Panc1 (cell line): ENCODE results near the gene CEP95. TPM values are rescaled to one million over a fixed set of nuclear protein-coding genes. Genes with fewer than 3 reads are reported as not detected.

Experiments used
- ATAC-seq: fragments of 200-7000 bp; cut with Tn5 transposase; 2 replicates; pipeline ENCODE4 v1.9.1; 2020; ENCODE audit warnings: mild to moderate bottlenecking, moderate library complexity
- BruUV-seq: library from RNA; stranded (reverse); fragments of 400-500 nt; replicated peaks from 2 replicates; lab custom pipeline; 2021; lab: Mats Ljungman, UMichigan
- CTCF ChIA-PET: fragments of 300-600 bp; sonication (Branson Sonifier 250); formaldehyde crosslinking; loops from one replicate; lab custom pipeline; 2022; ENCODE audit warnings: antibody characterized with exemption; lab: Charles Lee
- POLR2A ChIA-PET: fragments of 300-600 bp; sonication (Branson Sonifier 250); formaldehyde crosslinking; loops from one replicate; lab custom pipeline; 2022; ENCODE audit warnings: antibody characterized with exemption; lab: Charles Lee
- DNase-seq: peaks from one replicate; pipeline ENCODE4 v3.0.0-alpha.2; 2010; ENCODE audit warnings: low read depth, low spot score
- H3K27ac ChIP-seq: 2 replicates; pipeline ENCODE4 v1.5.1; 2011; ENCODE audit warnings: mild to moderate bottlenecking, low read length, inconsistent platforms
- H3K27me3 ChIP-seq: fragments of 200-500 bp; sonication (Bioruptor generic); 2 replicates; pipeline ENCODE4 v1.6.0; 2014; ENCODE audit warnings: low read length, inconsistent platforms; ENCODE audit not compliant: control insufficient read depth, insufficient read depth
- H3K36me3 ChIP-seq: fragments of 200-500 bp; sonication (Bioruptor generic); 2 replicates; pipeline ENCODE4 v1.5.1; 2014; ENCODE audit warnings: inconsistent platforms, mild to moderate bottlenecking, low read length, moderate library complexity; ENCODE audit not compliant: control insufficient read depth, insufficient read depth
- H3K4me1 ChIP-seq: 2 replicates; pipeline ENCODE4 v1.5.1; 2011; ENCODE audit warnings: inconsistent platforms, mild to moderate bottlenecking, low read length, moderate library complexity; ENCODE audit not compliant: control insufficient read depth, insufficient read depth
- H3K4me3 ChIP-seq, 2 experiments: 2 replicates each; pipeline ENCODE4 v1.5.1; 2011 to 2012; ENCODE audit warnings: low read depth in 2 of 2, low read length in 2 of 2, mild to moderate bottlenecking in 2 of 2, inconsistent platforms in 1 of 2, moderate library complexity in 1 of 2
- H3K9me3 ChIP-seq: fragments of 200-500 bp; sonication (Bioruptor generic); 2 replicates; pipeline ENCODE4 v1.5.1; 2014; ENCODE audit warnings: low read depth, mild to moderate bottlenecking, inconsistent platforms, low read length, moderate library complexity; ENCODE audit not compliant: control insufficient read depth, insufficient read depth
- CTCF ChIP-seq: fragments of 450-650 bp; IDR thresholded peaks from 2 replicates; pipeline ENCODE4 v1.5.1; 2017; ENCODE audit warnings: mild to moderate bottlenecking
- POLR2AphosphoS5 ChIP-seq: IDR thresholded peaks from 2 replicates; pipeline ENCODE4 v1.6.1; 2012; ENCODE audit warnings: mild to moderate bottlenecking, low read depth, low read length, moderate library complexity
- REST ChIP-seq, 2 experiments: IDR thresholded peaks; 2 replicates each; pipeline ENCODE4 v1.6.1; 2011 to 2012; ENCODE audit warnings: low read depth in 2 of 2, control low read depth in 1 of 2, low read length in 1 of 2, mild to moderate bottlenecking in 1 of 2, moderate library complexity in 1 of 2; ENCODE audit not compliant: insufficient read depth in 1 of 2
- SIN3A ChIP-seq: IDR thresholded peaks from 2 replicates; pipeline ENCODE4 v1.6.1; 2012; ENCODE audit warnings: low read depth, mild to moderate bottlenecking, low read length, moderate library complexity, borderline replicate concordance; ENCODE audit not compliant: insufficient read depth
- TCF7L2 ChIP-seq: IDR thresholded peaks from 2 replicates; pipeline ENCODE4 v1.6.1; 2011; ENCODE audit warnings: mild to moderate bottlenecking, low read depth, low read length, inconsistent platforms
- in situ Hi-C: cut with HindIII; loops from 2 replicates; pipeline ENCODE4 v1.10.0; 2016; ENCODE audit warnings: low sequenced_read_pairs, low pct_unique_long_range_greater_than_20kb
- intact Hi-C: fragments of 100-400 bp; cut with micrococcal nuclease; formaldehyde crosslinking; loops from one replicate; pipeline ENCODE4 v1.10.0; 2022; ENCODE audit not compliant: unreplicated experiment
- total RNA-seq: library from RNA; stranded (reverse); gene quantifications from one replicate; pipeline ENCODE4 v1.2.1, GENCODE V29; 2021; ENCODE audit not compliant: unreplicated experiment

CEP95 gene
- total RNA-seq, 1 experiment from 2014 or later = 23.2 TPM

- ATAC-seq = no peak
- TF ChIP-seq REST (IDR thresholded peaks at IDR 0.05; ENCODE audit: insufficient read depth in 1 of 2, low read depth in 2 of 2, low read length in 1 of 2) = no peak
- no peak for TF ChIP-seq SIN3A
- no peak for TF ChIP-seq POLR2AphosphoS5
- no peak for TF ChIP-seq TCF7L2
- TF ChIP-seq CTCF = no peak
Observed at GRCh38 chr17:64500487-64500859, 6.3 kb upstream of the CEP95 start.

GRCh38 chr17:64500862-64501765, 5.7 kb upstream of the CEP95 start:
- Histone ChIP-seq H3K36me3 (peaks cover 74% of the 10 kb centered on the region), H3K4me3 (no peak overlapping the region), H3K27ac (no peak overlapping the region), H3K9me3 (no peaks in the 10 kb centered on the region), H3K4me1 (peaks cover 51% of the 10 kb centered on the region), H3K27me3 (no peaks in the 10 kb centered on the region)
- DNase-seq (no peak), ATAC-seq (no peak)
- intact Hi-C loops = no loop called here
- POLR2A ChIA-PET = no interaction called here
- CTCF ChIA-PET = no interaction called here
- no TSS peak for BruUV-seq
- no peak; the same call in 1 of the 2 replicates for TF ChIP-seq POLR2AphosphoS5
- TF ChIP-seq CTCF = no peak
- TF ChIP-seq REST (IDR thresholded peaks at IDR 0.05; ENCODE audit: insufficient read depth in 1 of 2, low read depth in 2 of 2, low read length in 1 of 2) = no peak
- no peak for TF ChIP-seq TCF7L2
- TF ChIP-seq SIN3A = no peak
- in situ Hi-C loops = no loop called here

More at GRCh38 chr17:64500487-64500859, 6.3 kb upstream of the CEP95 start:
- intact Hi-C loops = no loop called here
- peaks cover 51% of the 10 kb centered on the region for H3K4me1 ChIP-seq
- H3K27ac ChIP-seq = no peak overlapping the region
- H3K27me3 ChIP-seq = no peaks in the 10 kb centered on the region
- peaks cover 70% of the 10 kb centered on the region for H3K36me3 ChIP-seq
- in situ Hi-C loops = no loop called here
- no peak overlapping the region for H3K4me3 ChIP-seq
- ChIA-PET POLR2A (no interaction called here), CTCF (no interaction called here)
- no peak for DNase-seq
- BruUV-seq = no TSS peak
- no peaks in the 10 kb centered on the region for H3K9me3 ChIP-seq
